Parathyroid adenoma (tissue), 2 donors: ENCODE data around the gene TRAPPC6A.

Experiments
- H2AFZ ChIP-seq: fragments of 300-600 bp; sonication (generic); one replicate; pipeline ENCODE4 v1.7.0; 2017; ENCODE audit warnings: antibody characterized with exemption, mild to moderate bottlenecking
- H3K27ac ChIP-seq: fragments of 300-600 bp; sonication (generic); one replicate; pipeline ENCODE4 v1.7.0; 2017
- H3K27me3 ChIP-seq: fragments of 300-600 bp; sonication (generic); one replicate; pipeline ENCODE4 v1.7.0; 2017; ENCODE audit warnings: low read length; ENCODE audit not compliant: control insufficient read depth, insufficient read depth
- H3K36me3 ChIP-seq: fragments of 300-600 bp; sonication (generic); one replicate; pipeline ENCODE4 v1.7.0; 2017; ENCODE audit warnings: low read length; ENCODE audit not compliant: control insufficient read depth, insufficient read depth
- H3K4me1 ChIP-seq: fragments of 300-600 bp; sonication (generic); one replicate; pipeline ENCODE4 v1.7.0; 2017; ENCODE audit warnings: control low read depth
- H3K4me2 ChIP-seq: fragments of 300-600 bp; sonication (generic); one replicate; pipeline ENCODE4 v1.7.0; 2017; ENCODE audit warnings: low read length
- H3K4me3 ChIP-seq: fragments of 300-600 bp; sonication (generic); one replicate; pipeline ENCODE4 v1.7.0; 2017; ENCODE audit warnings: low read depth, low read length
- H3K79me2 ChIP-seq: fragments of 300-600 bp; sonication (generic); one replicate; pipeline ENCODE4 v1.7.0; 2017; ENCODE audit warnings: control low read depth
- H3K9ac ChIP-seq: fragments of 300-600 bp; sonication (generic); one replicate; pipeline ENCODE4 v1.7.0; 2017; ENCODE audit warnings: mild to moderate bottlenecking
- H3K9me3 ChIP-seq: fragments of 300-600 bp; sonication (generic); one replicate; pipeline ENCODE4 v1.7.0; 2017; ENCODE audit warnings: low read length; ENCODE audit not compliant: control insufficient read depth
- TF ChIP-seq, protein P1 (sequence below): fragments of 300-600 bp; sonication (generic); IDR thresholded peaks from one replicate; pipeline ENCODE4 v1.7.0; 2017; ENCODE audit warnings: antibody characterized with exemption, mild to moderate bottlenecking
- donor health status: primary hyperparathyroidism.

TRAPPC6A gene

DNA sequence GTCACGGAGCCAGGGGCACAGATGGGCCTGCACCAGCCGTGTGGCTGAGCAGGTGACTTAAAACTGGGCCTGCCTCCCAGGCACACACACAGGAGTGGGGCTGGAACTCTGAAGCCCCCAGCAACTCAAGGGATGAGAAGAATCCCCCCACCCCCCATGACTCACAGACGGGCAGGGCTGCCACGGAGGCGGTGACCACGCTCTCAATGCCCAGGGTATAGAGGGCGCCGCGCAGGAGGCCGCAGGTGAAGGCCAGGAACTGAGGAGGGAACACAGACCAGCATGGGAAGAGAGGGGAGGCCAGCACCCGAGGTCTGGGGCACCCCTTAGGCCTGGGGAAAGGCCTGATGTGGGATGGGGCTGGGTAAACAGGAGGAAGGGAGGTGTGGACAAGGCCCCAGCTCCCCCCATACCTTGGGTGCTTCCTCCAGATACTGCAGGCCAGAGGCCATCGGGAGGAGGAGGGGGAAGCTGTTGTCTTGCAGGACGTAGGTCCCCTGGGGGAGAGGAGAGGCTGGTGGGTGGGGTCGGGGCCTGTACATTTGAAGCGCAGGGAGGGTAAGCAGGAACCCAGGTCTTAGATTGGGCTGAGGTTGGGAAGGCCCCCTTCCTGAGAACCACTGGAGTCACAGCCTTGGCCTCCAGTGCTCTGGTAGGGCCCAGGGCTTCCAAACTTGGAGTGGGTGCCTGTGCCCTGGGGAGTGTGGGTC lies 14.1 kb downstream of the TRAPPC6A start:
- Histone ChIP-seq H3K9me3 (no peaks in the 10 kb centered on the region), H3K4me1 (no peaks in the 10 kb centered on the region), H2AFZ (no peak overlapping the region), H3K4me3 (no peak overlapping the region), H3K9ac (no peak overlapping the region), H3K27me3 (no peaks in the 10 kb centered on the region), H3K27ac (no peak overlapping the region), H3K79me2 (no peaks in the 10 kb centered on the region), H3K4me2 (no peak overlapping the region), H3K36me3 (no peaks in the 10 kb centered on the region)
- TF ChIP-seq, protein P1, sequence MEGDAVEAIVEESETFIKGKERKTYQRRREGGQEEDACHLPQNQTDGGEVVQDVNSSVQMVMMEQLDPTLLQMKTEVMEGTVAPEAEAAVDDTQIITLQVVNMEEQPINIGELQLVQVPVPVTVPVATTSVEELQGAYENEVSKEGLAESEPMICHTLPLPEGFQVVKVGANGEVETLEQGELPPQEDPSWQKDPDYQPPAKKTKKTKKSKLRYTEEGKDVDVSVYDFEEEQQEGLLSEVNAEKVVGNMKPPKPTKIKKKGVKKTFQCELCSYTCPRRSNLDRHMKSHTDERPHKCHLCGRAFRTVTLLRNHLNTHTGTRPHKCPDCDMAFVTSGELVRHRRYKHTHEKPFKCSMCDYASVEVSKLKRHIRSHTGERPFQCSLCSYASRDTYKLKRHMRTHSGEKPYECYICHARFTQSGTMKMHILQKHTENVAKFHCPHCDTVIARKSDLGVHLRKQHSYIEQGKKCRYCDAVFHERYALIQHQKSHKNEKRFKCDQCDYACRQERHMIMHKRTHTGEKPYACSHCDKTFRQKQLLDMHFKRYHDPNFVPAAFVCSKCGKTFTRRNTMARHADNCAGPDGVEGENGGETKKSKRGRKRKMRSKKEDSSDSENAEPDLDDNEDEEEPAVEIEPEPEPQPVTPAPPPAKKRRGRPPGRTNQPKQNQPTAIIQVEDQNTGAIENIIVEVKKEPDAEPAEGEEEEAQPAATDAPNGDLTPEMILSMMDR = no peak

GRCh38 chr19:45163156-45163555 lies 14.9 kb downstream of the TRAPPC6A start:
- no peaks in the 10 kb centered on the region for H3K4me1 ChIP-seq
- no peaks in the 10 kb centered on the region for H3K79me2 ChIP-seq
- H3K4me3 ChIP-seq = no peak overlapping the region

DNA sequence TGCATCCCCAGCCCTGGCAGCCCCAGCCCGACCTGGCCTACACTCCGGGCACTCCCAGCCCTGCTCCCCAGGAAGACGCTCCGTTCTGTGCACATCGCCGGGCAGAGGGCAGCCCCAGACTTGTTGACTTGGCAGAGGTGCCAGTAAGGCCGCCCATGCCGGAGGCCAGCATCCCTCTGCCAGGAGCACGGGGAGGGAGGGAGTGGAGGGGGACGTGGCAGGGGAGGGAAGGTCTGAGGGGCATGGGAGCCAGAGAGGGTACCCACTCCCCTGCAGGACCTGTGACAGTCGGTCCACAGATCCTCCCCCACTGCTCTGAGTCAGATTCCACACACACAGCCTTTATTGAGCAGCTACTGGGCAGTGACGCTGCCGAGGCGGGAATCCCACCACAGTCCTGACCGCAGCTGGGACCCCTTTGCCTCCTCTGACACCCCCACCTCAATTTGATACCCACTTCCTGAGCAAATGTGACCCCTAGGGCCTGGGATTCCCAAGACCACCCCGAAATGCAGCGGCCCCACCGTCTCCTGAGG lies 15.4 kb downstream of the TRAPPC6A start:
- Histone ChIP-seq H2AFZ (no peak overlapping the region), H3K4me2 (no peak overlapping the region), H3K79me2 (no peaks in the 10 kb centered on the region), H3K27ac (no peak overlapping the region), H3K4me1 (no peaks in the 10 kb centered on the region), H3K9ac (no peak overlapping the region), H3K4me3 (no peak overlapping the region), H3K36me3 (no peaks in the 10 kb centered on the region), H3K27me3 (no peaks in the 10 kb centered on the region), H3K9me3 (no peaks in the 10 kb centered on the region)
- TF ChIP-seq, protein P1 = no peak

More at GRCh38 chr19:45163156-45163555, 14.9 kb downstream of the TRAPPC6A start:
- H3K27ac ChIP-seq = no peak overlapping the region
- H2AFZ ChIP-seq = no peak overlapping the region
- no peak overlapping the region for H3K9ac ChIP-seq
- no peaks in the 10 kb centered on the region for H3K36me3 ChIP-seq
- no peaks in the 10 kb centered on the region for H3K27me3 ChIP-seq
- no peaks in the 10 kb centered on the region for H3K9me3 ChIP-seq
- TF ChIP-seq, protein P1 = no peak
- no peak overlapping the region for H3K4me2 ChIP-seq

GRCh38 chr19:45161738-45162607 lies 16.1 kb downstream of the TRAPPC6A start:
- Histone ChIP-seq H3K4me3 (no peak overlapping the region), H3K9ac (no peak overlapping the region), H3K4me1 (no peaks in the 10 kb centered on the region), H3K4me2 (peak overlapping the region; percentile 67), H3K27ac (no peak overlapping the region), H3K9me3 (no peaks in the 10 kb centered on the region), H2AFZ (no peak overlapping the region), H3K36me3 (no peaks in the 10 kb centered on the region), H3K79me2 (no peaks in the 10 kb centered on the region), H3K27me3 (no peaks in the 10 kb centered on the region)
- TF ChIP-seq, protein P1 = peak; percentile 41
